Endothelial cell of umbilical vein (primary cell): Measurements from ENCODE around the gene KSR1. TPM values are rescaled to one million over a fixed set of nuclear protein-coding genes. Genes with fewer than 3 reads are reported as not detected.
"Not testable (repeated sequence)": the region's sequence is repeated elsewhere in the genome, so short reads cannot be mapped to it uniquely, and the experiment has no call there.

Source experiments
- BruUV-seq: library from RNA; stranded (reverse); fragments of 400-500 nt; replicated peaks from 2 replicates; lab custom pipeline; 2021; lab: Mats Ljungman, UMichigan
- CTCF ChIA-PET: fragments of 300-600, 350-600 bp; sonication (Branson Sonifier 250); formaldehyde crosslinking; loops from one replicate; lab custom pipeline; 2021; ENCODE audit warnings: antibody characterized with exemption, inconsistent platforms; lab: Charles Lee
- POLR2A ChIA-PET: fragments of 300-600, 350-600 bp; sonication (Branson Sonifier 250); formaldehyde crosslinking; loops from one replicate; lab custom pipeline; 2021; ENCODE audit warnings: antibody characterized with exemption, inconsistent platforms; lab: Charles Lee
- DNase-seq: peaks from one replicate; pipeline ENCODE4 v3.0.0-alpha.2; 2011; ENCODE audit warnings: low read depth, low spot score
- FAIRE-seq: peaks from 2 replicates; lab custom pipeline; 2011; peaks lifted over from hg19 to GRCh38; lab: Jason Lieb, UNC
- H2AFZ ChIP-seq: 2 replicates; pipeline ENCODE4 v1.6.0; 2012; ENCODE audit warnings: low read depth, low read length, control low read depth, inconsistent platforms
- H3K27ac ChIP-seq: 2 replicates; pipeline ENCODE4 v1.5.1; 2011; ENCODE audit warnings: low read depth, mild to moderate bottlenecking, control low read depth, low read length, moderate library complexity; ENCODE audit not compliant: insufficient read depth
- H3K27me3 ChIP-seq, 2 experiments: 2 replicates each; pipeline versions ENCODE4 v1.6.0 to v1.6.1; 2011; ENCODE audit warnings: low read length in 2 of 2, mixed read lengths in 1 of 2; ENCODE audit not compliant: control insufficient read depth in 2 of 2, insufficient read depth in 2 of 2
- H3K36me3 ChIP-seq, 2 experiments: 2 replicates in 1 of 2; 3 replicates in 1 of 2; pipeline ENCODE4 v1.5.1; 2011; ENCODE audit warnings: low read length in 2 of 2, mild to moderate bottlenecking in 1 of 2, moderate library complexity in 1 of 2; ENCODE audit not compliant: control insufficient read depth in 2 of 2, insufficient read depth in 2 of 2; ENCODE audit errors: extremely low read depth in 1 of 2
- H3K4me1 ChIP-seq: 3 replicates; pipeline ENCODE4 v1.5.1; 2011; ENCODE audit warnings: mild to moderate bottlenecking, low read length; ENCODE audit not compliant: control insufficient read depth, insufficient read depth; ENCODE audit errors: extremely low read depth
- H3K4me2 ChIP-seq: 2 replicates; pipeline ENCODE4 v1.6.1; 2011; ENCODE audit warnings: low read length, control low read depth, mixed read lengths; ENCODE audit not compliant: insufficient read depth
- H3K4me3 ChIP-seq, 3 experiments: fragments of 200-600 bp in 1 of 3; sonication (generic), shearing (Covaris generic) in 1 of 3; replicated peaks in 1 of 3; 2 replicates each; pipeline ENCODE4 v1.5.1; 2011 to 2016; ENCODE audit warnings: control low read depth in 3 of 3, low read length in 3 of 3, mild to moderate bottlenecking in 2 of 3, inconsistent platforms in 1 of 3, low read depth in 1 of 3, moderate library complexity in 1 of 3; ENCODE audit not compliant: insufficient read depth in 1 of 3
- H3K79me2 ChIP-seq: 2 replicates; pipeline ENCODE4 v1.6.0; 2012; ENCODE audit warnings: low read length, inconsistent platforms; ENCODE audit not compliant: control insufficient read depth, insufficient read depth
- H3K9ac ChIP-seq: replicated peaks from 2 replicates; pipeline ENCODE3; 2011; ENCODE audit warnings: low read length, control low read depth; ENCODE audit not compliant: insufficient read depth; ENCODE audit errors: extremely low read depth
- H3K9me1 ChIP-seq: replicated peaks from 3 replicates; pipeline ENCODE4 v1.6.0; 2011; ENCODE audit warnings: mild to moderate bottlenecking, low read length; ENCODE audit not compliant: control insufficient read depth, insufficient read depth; ENCODE audit errors: extremely low read depth
- H3K9me3 ChIP-seq: replicated peaks from 2 replicates; pipeline ENCODE4 v1.5.1; 2012; ENCODE audit warnings: low read length, inconsistent platforms; ENCODE audit not compliant: control insufficient read depth, insufficient read depth
- H4K20me1 ChIP-seq: replicated peaks from 2 replicates; pipeline ENCODE3; 2011; ENCODE audit warnings: mild to moderate bottlenecking, low read length; ENCODE audit not compliant: control insufficient read depth, insufficient read depth; ENCODE audit errors: extremely low read depth
- EZH2 ChIP-seq: IDR thresholded peaks from 2 replicates; pipeline ENCODE4 v1.6.1; 2012; ENCODE audit warnings: borderline replicate concordance, low read depth, mild to moderate bottlenecking, moderate library complexity, low read length, inconsistent platforms; ENCODE audit not compliant: severe bottlenecking
- FOS ChIP-seq: IDR thresholded peaks from 2 replicates; pipeline ENCODE4 v1.6.1; 2011; ENCODE audit warnings: mild to moderate bottlenecking, low read length, moderate library complexity, borderline replicate concordance; ENCODE audit not compliant: insufficient read depth
- GATA2 ChIP-seq: IDR thresholded peaks from 2 replicates; pipeline ENCODE4 v1.7.0; 2011; ENCODE audit warnings: low read depth, mild to moderate bottlenecking, moderate library complexity, mixed read lengths, low read length; ENCODE audit not compliant: insufficient read length, insufficient read depth
- JUN ChIP-seq: IDR thresholded peaks from 2 replicates; pipeline ENCODE4 v1.6.1; 2011; ENCODE audit warnings: borderline replicate concordance, low read depth; ENCODE audit not compliant: insufficient read length, insufficient read depth
- MYC ChIP-seq: IDR thresholded peaks from one replicate; pipeline ENCODE4 v1.6.1; 2011; ENCODE audit warnings: mild to moderate bottlenecking, low read depth, low read length
- POLR2A ChIP-seq: IDR thresholded peaks from 2 replicates; pipeline ENCODE4 v1.6.1; 2012; ENCODE audit warnings: low read depth, mild to moderate bottlenecking, control low read depth, low read length
- POLR2AphosphoS5 ChIP-seq: IDR thresholded peaks from 2 replicates; pipeline ENCODE4 v1.6.1; 2012; ENCODE audit warnings: low read depth, mild to moderate bottlenecking, control low read depth, low read length, moderate library complexity; ENCODE audit not compliant: insufficient read depth
- dilution Hi-C: fragments of 300-500 bp; cut with MboI; formaldehyde crosslinking; loops from one replicate; pipeline ENCODE4 v1.15.0; 2019; ENCODE audit warnings: low sequenced_read_pairs; ENCODE audit not compliant: extremely low pct_ligation_motif_present
- intact Hi-C: fragments of 100-400 bp; cut with micrococcal nuclease; formaldehyde crosslinking; loops from one replicate; pipeline ENCODE4 v1.10.0; 2022
- polyA plus RNA-seq, 4 experiments: library from polyadenylated mRNA; depleted of rRNA in 3 of 4; stranded (reverse) in 3 of 4; unstranded in 1 of 4; fragments of >200 nt; gene quantifications; 2 replicates each; pipeline versions ENCODE4 v1.2.1 to v1.2.3, GENCODE V29; 2011 to 2012; ENCODE audit warnings: missing spikeins in 1 of 4
- total RNA-seq: library from RNA; stranded (reverse); gene quantifications from 2 replicates; pipeline ENCODE4 v1.2.3, GENCODE V29; 2021
- TF ChIP-seq, protein P1 (sequence below): IDR thresholded peaks from 2 replicates; pipeline ENCODE4 v1.6.1; 2011; ENCODE audit not compliant: insufficient read depth, insufficient read length

Gene KSR1
- total and polyA plus RNA-seq, 2 donors (not counting 3 experiments of a cell fraction or from before 2014, with no cell fraction given) = 35.4 to 80.2 TPM

- H3K27me3 ChIP-seq = no peaks in the 10 kb centered on the region
- ChIA-PET CTCF (interaction anchor here (1.2 kb wide), 1 partner anchor 19 kb away, joined by 5 read pairs; no protein-coding TSS in a partner anchor), POLR2A (no interaction called here)
- FAIRE-seq (no peak), DNase-seq (no peak)
- dilution Hi-C loops (no loop called here), intact Hi-C loops (no loop called here)
- no TSS peak for BruUV-seq
- no peaks in the 10 kb centered on the region for H4K20me1 ChIP-seq
- H3K27ac ChIP-seq = no peak overlapping the region
- no peaks in the 10 kb centered on the region for H3K9me3 ChIP-seq
- no peaks in the 10 kb centered on the region for H3K9me1 ChIP-seq
- no peak overlapping the region for H3K9ac ChIP-seq
- TF ChIP-seq MYC = no peak
- TF ChIP-seq EZH2 = no peak
- TF ChIP-seq POLR2A = no peak
- TF ChIP-seq GATA2 = no peak
- no peak for TF ChIP-seq JUN
- TF ChIP-seq POLR2AphosphoS5 = no peak
- no peak for TF ChIP-seq FOS
- TF ChIP-seq, protein P1, sequence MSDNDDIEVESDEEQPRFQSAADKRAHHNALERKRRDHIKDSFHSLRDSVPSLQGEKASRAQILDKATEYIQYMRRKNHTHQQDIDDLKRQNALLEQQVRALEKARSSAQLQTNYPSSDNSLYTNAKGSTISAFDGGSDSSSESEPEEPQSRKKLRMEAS = no peak
- H3K79me2 ChIP-seq = no peaks in the 10 kb centered on the region
- H2AFZ ChIP-seq = no peak overlapping the region
- no peak overlapping the region for H3K4me2 ChIP-seq
- H3K36me3 ChIP-seq = peaks cover 6 to 9% of the 10 kb centered on the region in 2 experiments
- peaks cover 8% of the 10 kb centered on the region for H3K4me1 ChIP-seq
- no peak overlapping the region for H3K4me3 ChIP-seq
These were observed 172.1 kb downstream of the KSR1 start for GRCh38 chr17:27628376-27628775.

- CTCF ChIA-PET = interaction anchor here (1.2 kb wide), 1 partner anchor 19 kb away, joined by 5 read pairs; no protein-coding TSS in a partner anchor
- H3K4me3 ChIP-seq, H3K79me2 ChIP-seq, H3K9ac ChIP-seq, H3K27me3 ChIP-seq, POLR2A ChIA-PET, H3K36me3 ChIP-seq, intact Hi-C loops, H3K4me2 ChIP-seq, H3K27ac ChIP-seq, H3K9me3 ChIP-seq, H3K9me1 ChIP-seq, BruUV-seq, DNase-seq, dilution Hi-C loops, H2AFZ ChIP-seq, H4K20me1 ChIP-seq: not testable (repeated sequence)
- H3K4me1 ChIP-seq = peaks cover 12% of the 10 kb centered on the region
- FAIRE-seq = peak; percentile 50
These were observed 173.0 kb downstream of the KSR1 start for GRCh38 chr17:27629260-27629659.
